ENCODE results near the gene ASCC2. TPM values are rescaled to one million over a fixed set of nuclear protein-coding genes. Genes with fewer than 3 reads are reported as not detected.
"Not testable (repeated sequence)": the region's sequence is repeated elsewhere in the genome, so short reads cannot be mapped to it uniquely, and the experiment has no call there.

Gene ASCC2
- total RNA-seq, 2 experiments from 2014 or later, result 70.9 to 73.5 TPM

- H3K36me3 Mint-ChIP-seq, H3K27me3 Mint-ChIP-seq, DNase-seq, H3K9me3 Mint-ChIP-seq: not testable (repeated sequence)
- H3K4me1 Mint-ChIP-seq, result peaks cover 34% of the 10 kb centered on the region
- H3K27ac Mint-ChIP-seq, result peak overlapping the region; percentile 78
- H3K4me3 Mint-ChIP-seq, result peak overlapping the region; percentile 89
Observed at GRCh38 chr22:29836791-29837370, 1.2 kb downstream of the ASCC2 start.

- H3K36me3 Mint-ChIP-seq, result peaks cover 7% of the 10 kb centered on the region
- no peaks in the 10 kb centered on the region for H3K27me3 Mint-ChIP-seq
- no peak overlapping the region for H3K4me3 Mint-ChIP-seq
- H3K9me3 Mint-ChIP-seq, result no peaks in the 10 kb centered on the region
- no peak for DNase-seq
- no peak overlapping the region for H3K27ac Mint-ChIP-seq
- peaks cover 34% of the 10 kb centered on the region for H3K4me1 Mint-ChIP-seq
Observed at GRCh38 chr22:29834046-29834445, 4.0 kb downstream of the ASCC2 start.

- Mint-ChIP-seq H3K36me3 (peaks cover 7% of the 10 kb centered on the region), H3K27me3 (no peaks in the 10 kb centered on the region), H3K27ac (no peak overlapping the region), H3K4me3 (no peak overlapping the region), H3K4me1 (peaks cover 29% of the 10 kb centered on the region), H3K9me3 (no peaks in the 10 kb centered on the region)
- no peak for DNase-seq
Observed at GRCh38 chr22:29833392-29833965, 4.6 kb downstream of the ASCC2 start.

- Mint-ChIP-seq H3K27ac (no peak overlapping the region), H3K4me1 (peaks cover 21% of the 10 kb centered on the region), H3K27me3 (no peaks in the 10 kb centered on the region), H3K4me3 (no peak overlapping the region), H3K36me3 (peaks cover 8% of the 10 kb centered on the region), H3K9me3 (no peaks in the 10 kb centered on the region)
- DNase-seq, result no peak
Observed at GRCh38 chr22:29831958-29832357, 6.1 kb downstream of the ASCC2 start.

- Mint-ChIP-seq H3K4me3 (no peak overlapping the region), H3K36me3 (peaks cover 8% of the 10 kb centered on the region), H3K27me3 (no peaks in the 10 kb centered on the region), H3K4me1 (peaks cover 15% of the 10 kb centered on the region), H3K9me3 (no peaks in the 10 kb centered on the region), H3K27ac (no peak overlapping the region)
- DNase-seq, result no peak
Observed at GRCh38 chr22:29831186-29831921, 6.7 kb downstream of the ASCC2 start.

GRCh38 chr22:29830585-29830984 is 7.5 kb downstream of the ASCC2 start:
- Mint-ChIP-seq H3K9me3 (no peaks in the 10 kb centered on the region), H3K36me3 (peaks cover 4% of the 10 kb centered on the region), H3K4me1 (peaks cover 9% of the 10 kb centered on the region), H3K27ac (no peak overlapping the region), H3K4me3 (no peak overlapping the region), H3K27me3 (no peaks in the 10 kb centered on the region)
- DNase-seq, result no peak

- DNase-seq, H3K27me3 Mint-ChIP-seq, H3K9me3 Mint-ChIP-seq, H3K27ac Mint-ChIP-seq, H3K4me1 Mint-ChIP-seq, H3K4me3 Mint-ChIP-seq: not testable (repeated sequence)
- H3K36me3 Mint-ChIP-seq, result peaks cover 11% of the 10 kb centered on the region
Observed at GRCh38 chr22:29827726-29828125, 10.3 kb downstream of the ASCC2 start.

GRCh38 chr22:29827091-29827490 is 11.0 kb downstream of the ASCC2 start:
- no peak overlapping the region for H3K4me3 Mint-ChIP-seq
- peaks cover 4% of the 10 kb centered on the region for H3K4me1 Mint-ChIP-seq
- peaks cover 12% of the 10 kb centered on the region for H3K36me3 Mint-ChIP-seq
- no peak for DNase-seq
- no peaks in the 10 kb centered on the region for H3K9me3 Mint-ChIP-seq
- H3K27me3 Mint-ChIP-seq, result no peaks in the 10 kb centered on the region
- no peak overlapping the region for H3K27ac Mint-ChIP-seq

- Mint-ChIP-seq H3K4me1 (peaks cover 11% of the 10 kb centered on the region), H3K27me3 (no peaks in the 10 kb centered on the region), H3K4me3 (no peak overlapping the region), H3K36me3 (peaks cover 17% of the 10 kb centered on the region), H3K27ac (no peak overlapping the region), H3K9me3 (no peaks in the 10 kb centered on the region)
- DNase-seq, result no peak
Observed at GRCh38 chr22:29825578-29825977, 12.5 kb downstream of the ASCC2 start.

GRCh38 chr22:29824677-29825076 is 13.4 kb downstream of the ASCC2 start:
- no peaks in the 10 kb centered on the region for H3K27me3 Mint-ChIP-seq
- peak overlapping the region; percentile 42 for H3K27ac Mint-ChIP-seq
- peaks cover 19% of the 10 kb centered on the region for H3K36me3 Mint-ChIP-seq
- peaks cover 11% of the 10 kb centered on the region for H3K4me1 Mint-ChIP-seq
- H3K9me3 Mint-ChIP-seq, result no peaks in the 10 kb centered on the region
- H3K4me3 Mint-ChIP-seq, result no peak overlapping the region
- DNase-seq, result no peak

- Mint-ChIP-seq H3K4me3 (no peak overlapping the region), H3K36me3 (peaks cover 29% of the 10 kb centered on the region), H3K4me1 (peaks cover 9% of the 10 kb centered on the region), H3K9me3 (no peaks in the 10 kb centered on the region), H3K27ac (peak overlapping the region; percentile 79), H3K27me3 (no peaks in the 10 kb centered on the region)
- peak; percentile 24 for DNase-seq
Observed at GRCh38 chr22:29821291-29822016, 16.6 kb downstream of the ASCC2 start.

- Mint-ChIP-seq H3K36me3 (peaks cover 29% of the 10 kb centered on the region), H3K9me3 (no peaks in the 10 kb centered on the region), H3K4me1 (peaks cover 9% of the 10 kb centered on the region), H3K4me3 (no peak overlapping the region), H3K27me3 (no peaks in the 10 kb centered on the region), H3K27ac (peak overlapping the region; percentile 79)
- no peak for DNase-seq
Observed at GRCh38 chr22:29820961-29821290, 17.1 kb downstream of the ASCC2 start.

- H3K27me3 Mint-ChIP-seq, result no peaks in the 10 kb centered on the region
- no peaks in the 10 kb centered on the region for H3K9me3 Mint-ChIP-seq
- no peak overlapping the region for H3K4me3 Mint-ChIP-seq
- H3K36me3 Mint-ChIP-seq, result peaks cover 28% of the 10 kb centered on the region
- no peak overlapping the region for H3K27ac Mint-ChIP-seq
- peaks cover 9% of the 10 kb centered on the region for H3K4me1 Mint-ChIP-seq
- DNase-seq, result no peak
Observed at GRCh38 chr22:29819501-29819900, 18.6 kb downstream of the ASCC2 start.

- Mint-ChIP-seq H3K27ac (no peak overlapping the region), H3K9me3 (no peaks in the 10 kb centered on the region), H3K27me3 (no peaks in the 10 kb centered on the region)
Observed at GRCh38 chr22:29817724-29818123, 20.4 kb downstream of the ASCC2 start.

GRCh38 chr22:29816980-29817379 is 21.1 kb downstream of the ASCC2 start:
- Mint-ChIP-seq H3K4me3 (no peak overlapping the region), H3K27me3 (no peaks in the 10 kb centered on the region), H3K4me1 (peaks cover 6% of the 10 kb centered on the region), H3K27ac (no peak overlapping the region), H3K9me3 (no peaks in the 10 kb centered on the region), H3K36me3 (peaks cover 22% of the 10 kb centered on the region)
- no peak for DNase-seq

More at GRCh38 chr22:29817724-29818123, 20.4 kb downstream of the ASCC2 start:
- no peak for DNase-seq
- Mint-ChIP-seq H3K4me1 (peaks cover 9% of the 10 kb centered on the region), H3K4me3 (no peak overlapping the region), H3K36me3 (peaks cover 23% of the 10 kb centered on the region)
